Type B pancreatic cell (in vitro differentiated cells): ENCODE results near the gene TFDP1. TPM values are rescaled to one million over a fixed set of nuclear protein-coding genes. Genes with fewer than 3 reads are reported as not detected.
A peak's percentile ranks its signal among the peaks of the same experiment; 100 is the strongest.

Experiments used
- DNase-seq: peaks from one replicate; pipeline ENCODE4 v3.0.0; 2021; ENCODE audit warnings: mixed read lengths; ENCODE audit not compliant: unreplicated experiment; ENCODE audit errors: extremely low spot score
- H3K27ac Mint-ChIP-seq: 2 replicates; pipeline ENCODE4 v1.8.0; 2021; ENCODE audit warnings: mild to moderate bottlenecking, mixed read lengths
- H3K27me3 Mint-ChIP-seq: 2 replicates; pipeline ENCODE4 v1.8.0; 2021; ENCODE audit warnings: mixed read lengths
- H3K36me3 Mint-ChIP-seq: 2 replicates; pipeline ENCODE4 v1.8.0; 2021; ENCODE audit warnings: mixed read lengths
- H3K4me1 Mint-ChIP-seq: one replicate; pipeline ENCODE4 v1.8.0; 2021; ENCODE audit warnings: mixed read lengths; ENCODE audit not compliant: unreplicated experiment
- H3K4me3 Mint-ChIP-seq: 2 replicates; pipeline ENCODE4 v1.8.0; 2021; ENCODE audit warnings: mild to moderate bottlenecking, mixed read lengths
- H3K9me3 Mint-ChIP-seq: 2 replicates; pipeline ENCODE4 v1.8.0; 2021; ENCODE audit warnings: mixed read lengths
- total RNA-seq: library from RNA; stranded (reverse); gene quantifications from 2 replicates; pipeline ENCODE4 v1.2.1, GENCODE V29; 2021; ENCODE audit warnings: low replicate concordance
- TF ChIP-seq, protein P1 (sequence below): fragments of 200-600 bp; sonication (generic); conservative IDR thresholded peaks from 2 replicates; pipeline ENCODE4 v1.5.0; 2021; ENCODE audit warnings: antibody characterized with exemption, mild to moderate bottlenecking

TFDP1 gene
- total RNA-seq, 1 donor from 2014 or later = 78.8 TPM

GRCh38 chr13:113645329-113645728 is 60.8 kb downstream of the TFDP1 start:
- TF ChIP-seq, protein P1, sequence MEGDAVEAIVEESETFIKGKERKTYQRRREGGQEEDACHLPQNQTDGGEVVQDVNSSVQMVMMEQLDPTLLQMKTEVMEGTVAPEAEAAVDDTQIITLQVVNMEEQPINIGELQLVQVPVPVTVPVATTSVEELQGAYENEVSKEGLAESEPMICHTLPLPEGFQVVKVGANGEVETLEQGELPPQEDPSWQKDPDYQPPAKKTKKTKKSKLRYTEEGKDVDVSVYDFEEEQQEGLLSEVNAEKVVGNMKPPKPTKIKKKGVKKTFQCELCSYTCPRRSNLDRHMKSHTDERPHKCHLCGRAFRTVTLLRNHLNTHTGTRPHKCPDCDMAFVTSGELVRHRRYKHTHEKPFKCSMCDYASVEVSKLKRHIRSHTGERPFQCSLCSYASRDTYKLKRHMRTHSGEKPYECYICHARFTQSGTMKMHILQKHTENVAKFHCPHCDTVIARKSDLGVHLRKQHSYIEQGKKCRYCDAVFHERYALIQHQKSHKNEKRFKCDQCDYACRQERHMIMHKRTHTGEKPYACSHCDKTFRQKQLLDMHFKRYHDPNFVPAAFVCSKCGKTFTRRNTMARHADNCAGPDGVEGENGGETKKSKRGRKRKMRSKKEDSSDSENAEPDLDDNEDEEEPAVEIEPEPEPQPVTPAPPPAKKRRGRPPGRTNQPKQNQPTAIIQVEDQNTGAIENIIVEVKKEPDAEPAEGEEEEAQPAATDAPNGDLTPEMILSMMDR = no peak
- Mint-ChIP-seq H3K4me1 (no peaks in the 10 kb centered on the region), H3K4me3 (no peak overlapping the region), H3K27ac (no peak overlapping the region), H3K27me3 (no peaks in the 10 kb centered on the region), H3K9me3 (peaks cover 4% of the 10 kb centered on the region), H3K36me3 (peaks cover 22% of the 10 kb centered on the region)
- no peak for DNase-seq

- H3K36me3 Mint-ChIP-seq = peaks cover 16% of the 10 kb centered on the region
- no peaks in the 10 kb centered on the region for H3K27me3 Mint-ChIP-seq
- peak overlapping the region; percentile 8 for H3K27ac Mint-ChIP-seq
- TF ChIP-seq, protein P1 = no peak
- no peak for DNase-seq
- no peak overlapping the region for H3K4me3 Mint-ChIP-seq
- H3K4me1 Mint-ChIP-seq = no peaks in the 10 kb centered on the region
- H3K9me3 Mint-ChIP-seq = peaks cover 4% of the 10 kb centered on the region
Observed at GRCh38 chr13:113646376-113646775, 61.8 kb downstream of the TFDP1 start.

GRCh38 chr13:113646921-113647340 is 62.4 kb downstream of the TFDP1 start:
- Mint-ChIP-seq H3K27ac (peak overlapping the region; percentile 8), H3K36me3 (peaks cover 14% of the 10 kb centered on the region), H3K27me3 (no peaks in the 10 kb centered on the region), H3K4me1 (no peaks in the 10 kb centered on the region), H3K4me3 (no peak overlapping the region), H3K9me3 (peaks cover 4% of the 10 kb centered on the region)
- peak; percentile 55 for DNase-seq
- TF ChIP-seq, protein P1 = no peak

GRCh38 chr13:113647351-113648215 is 63.0 kb downstream of the TFDP1 start:
- TF ChIP-seq, protein P1 = no peak
- H3K36me3 Mint-ChIP-seq = peaks cover 7% of the 10 kb centered on the region
- no peaks in the 10 kb centered on the region for H3K4me1 Mint-ChIP-seq
- H3K27ac Mint-ChIP-seq = no peak overlapping the region
- no peak overlapping the region for H3K4me3 Mint-ChIP-seq
- peak; percentile 67 for DNase-seq
- no peaks in the 10 kb centered on the region for H3K27me3 Mint-ChIP-seq
- H3K9me3 Mint-ChIP-seq = no peaks in the 10 kb centered on the region

DNA sequence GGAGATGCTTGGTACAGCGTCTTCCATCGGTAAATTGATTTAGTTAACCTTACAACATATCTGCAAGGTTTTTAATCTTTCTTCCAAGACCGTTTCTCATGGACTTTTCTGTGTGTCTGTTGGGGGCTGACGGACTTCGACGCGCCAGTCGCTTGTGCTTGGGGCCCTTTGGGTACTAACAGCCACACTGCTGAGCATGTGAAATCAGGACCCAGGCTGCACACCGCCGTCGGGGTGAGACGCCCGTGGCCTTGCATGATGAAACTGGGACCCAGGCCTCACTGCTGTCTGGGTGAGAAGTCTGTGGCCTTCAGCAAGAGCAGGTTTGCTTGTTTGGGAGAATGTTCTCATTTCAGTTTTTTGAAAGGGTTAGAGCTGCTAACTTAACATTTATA is 63.7 kb downstream of the TFDP1 start:
- no peaks in the 10 kb centered on the region for H3K27me3 Mint-ChIP-seq

More for the DNA sequence above, 63.7 kb downstream of the TFDP1 start:
- Mint-ChIP-seq H3K36me3 (peaks cover 4% of the 10 kb centered on the region), H3K9me3 (no peaks in the 10 kb centered on the region), H3K27ac (no peak overlapping the region), H3K4me3 (no peak overlapping the region), H3K4me1 (no peaks in the 10 kb centered on the region)
- TF ChIP-seq, protein P1 = no peak
- DNase-seq = peak; percentile 31
